ENCODE results near the gene FCF1. TPM values are rescaled to one million over a fixed set of nuclear protein-coding genes. Genes with fewer than 3 reads are reported as not detected.

Gene FCF1
- polyA plus RNA-seq, 1 donor from 2014 or later, result 39.8 TPM

GRCh38 chr14:74695406-74695805 is 17.5 kb upstream of the FCF1 start:
- Histone ChIP-seq H3K27ac (ENCODE audit: low read length) (no peak overlapping the region), H3K4me3 (ENCODE audit: low read length) (no peak overlapping the region), H3K79me2 (replicated peaks; ENCODE audit: insufficient read depth, low read length) (peaks cover 26% of the 10 kb centered on the region), H4K20me1 (ENCODE audit: insufficient read depth) (no peaks in the 10 kb centered on the region), H3K36me3 (ENCODE audit: insufficient read depth, low read length) (peaks cover 5% of the 10 kb centered on the region), H2AFZ (ENCODE audit: low read depth, low read length) (no peak overlapping the region), H3K4me2 (ENCODE audit: low read length) (no peak overlapping the region), H3K9me3 (ENCODE audit: low read length) (no peaks in the 10 kb centered on the region), H3K27me3 (ENCODE audit: insufficient read depth, low read depth, low read length) (no peaks in the 10 kb centered on the region), H3K9me2 (ENCODE audit: insufficient read depth, low read length) (no peaks in the 10 kb centered on the region), H3K9ac (ENCODE audit: low read length) (no peak overlapping the region), H3F3A (ENCODE audit: insufficient read depth, low read length, poor library complexity, severe bottlenecking) (no peaks in the 10 kb centered on the region)
- TF ChIP-seq CTCF (IDR thresholded peaks at IDR 0.05; ENCODE audit: poor library complexity, severe bottlenecking) (no peak), RAD21 (conservative IDR thresholded peaks at IDR 0.05) (no peak), POLR2AphosphoS5 (IDR thresholded peaks at IDR 0.05) (no peak), EZH2 (IDR thresholded peaks at IDR 0.05; ENCODE audit: borderline replicate concordance, insufficient read depth, low read length, poor library complexity, severe bottlenecking) (no peak), EP300 (conservative IDR thresholded peaks at IDR 0.05; ENCODE audit: poor library complexity, severe bottlenecking) (no peak), MXI1 (conservative IDR thresholded peaks at IDR 0.05; ENCODE audit: poor library complexity, severe bottlenecking) (no peak), SMC3 (conservative IDR thresholded peaks at IDR 0.05; ENCODE audit: poor library complexity) (no peak), TAF1 (IDR thresholded peaks at IDR 0.05; ENCODE audit: low read depth) (no peak)
- TF ChIP-seq, protein P1, sequence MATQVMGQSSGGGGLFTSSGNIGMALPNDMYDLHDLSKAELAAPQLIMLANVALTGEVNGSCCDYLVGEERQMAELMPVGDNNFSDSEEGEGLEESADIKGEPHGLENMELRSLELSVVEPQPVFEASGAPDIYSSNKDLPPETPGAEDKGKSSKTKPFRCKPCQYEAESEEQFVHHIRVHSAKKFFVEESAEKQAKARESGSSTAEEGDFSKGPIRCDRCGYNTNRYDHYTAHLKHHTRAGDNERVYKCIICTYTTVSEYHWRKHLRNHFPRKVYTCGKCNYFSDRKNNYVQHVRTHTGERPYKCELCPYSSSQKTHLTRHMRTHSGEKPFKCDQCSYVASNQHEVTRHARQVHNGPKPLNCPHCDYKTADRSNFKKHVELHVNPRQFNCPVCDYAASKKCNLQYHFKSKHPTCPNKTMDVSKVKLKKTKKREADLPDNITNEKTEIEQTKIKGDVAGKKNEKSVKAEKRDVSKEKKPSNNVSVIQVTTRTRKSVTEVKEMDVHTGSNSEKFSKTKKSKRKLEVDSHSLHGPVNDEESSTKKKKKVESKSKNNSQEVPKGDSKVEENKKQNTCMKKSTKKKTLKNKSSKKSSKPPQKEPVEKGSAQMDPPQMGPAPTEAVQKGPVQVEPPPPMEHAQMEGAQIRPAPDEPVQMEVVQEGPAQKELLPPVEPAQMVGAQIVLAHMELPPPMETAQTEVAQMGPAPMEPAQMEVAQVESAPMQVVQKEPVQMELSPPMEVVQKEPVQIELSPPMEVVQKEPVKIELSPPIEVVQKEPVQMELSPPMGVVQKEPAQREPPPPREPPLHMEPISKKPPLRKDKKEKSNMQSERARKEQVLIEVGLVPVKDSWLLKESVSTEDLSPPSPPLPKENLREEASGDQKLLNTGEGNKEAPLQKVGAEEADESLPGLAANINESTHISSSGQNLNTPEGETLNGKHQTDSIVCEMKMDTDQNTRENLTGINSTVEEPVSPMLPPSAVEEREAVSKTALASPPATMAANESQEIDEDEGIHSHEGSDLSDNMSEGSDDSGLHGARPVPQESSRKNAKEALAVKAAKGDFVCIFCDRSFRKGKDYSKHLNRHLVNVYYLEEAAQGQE (IDR thresholded peaks at IDR 0.05; ENCODE audit: borderline replicate concordance), result no peak

DNA sequence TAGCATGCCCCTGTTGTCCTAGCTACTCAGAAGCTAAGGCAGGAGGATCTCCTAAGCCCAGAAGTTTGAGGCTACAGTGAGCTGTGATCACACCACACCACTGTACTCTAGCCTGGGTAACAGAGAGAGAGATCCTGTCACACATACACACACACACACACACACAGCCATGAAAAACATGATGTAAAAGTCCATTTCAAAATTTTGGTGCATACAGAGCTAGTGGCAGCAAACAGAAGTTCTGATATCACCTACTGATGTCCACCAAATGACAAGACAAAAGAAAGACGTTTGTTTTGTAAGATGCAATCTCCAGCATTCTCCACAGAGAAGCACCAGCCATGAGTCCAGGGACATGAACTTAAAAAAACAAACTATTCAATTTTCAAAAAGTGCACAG is 15.9 kb upstream of the FCF1 start:
- no peak overlapping the region for H3K4me2 ChIP-seq (ENCODE audit: low read length)

More for the DNA sequence above, 15.9 kb upstream of the FCF1 start:
- Histone ChIP-seq H3F3A (ENCODE audit: insufficient read depth, low read length, poor library complexity, severe bottlenecking) (no peaks in the 10 kb centered on the region), H3K36me3 (ENCODE audit: insufficient read depth, low read length) (no peaks in the 10 kb centered on the region), H3K27ac (ENCODE audit: low read length) (no peak overlapping the region), H3K9ac (ENCODE audit: low read length) (no peak overlapping the region), H3K27me3 (ENCODE audit: insufficient read depth, low read depth, low read length) (no peaks in the 10 kb centered on the region), H3K4me3 (ENCODE audit: low read length) (no peak overlapping the region), H3K9me2 (ENCODE audit: insufficient read depth, low read length) (no peaks in the 10 kb centered on the region), H2AFZ (ENCODE audit: low read depth, low read length) (no peak overlapping the region), H3K9me3 (ENCODE audit: low read length) (no peaks in the 10 kb centered on the region), H4K20me1 (ENCODE audit: insufficient read depth) (no peaks in the 10 kb centered on the region), H3K79me2 (replicated peaks; ENCODE audit: insufficient read depth, low read length) (peaks cover 35% of the 10 kb centered on the region)
- TF ChIP-seq EZH2 (IDR thresholded peaks at IDR 0.05; ENCODE audit: borderline replicate concordance, insufficient read depth, low read length, poor library complexity, severe bottlenecking) (no peak), TAF1 (IDR thresholded peaks at IDR 0.05; ENCODE audit: low read depth) (no peak), CTCF (IDR thresholded peaks at IDR 0.05; ENCODE audit: poor library complexity, severe bottlenecking) (no peak)

Measured in neural cell (in vitro differentiated cells).